GM12878 (cell line): ENCODE data around the gene SNCB.

ENCODE experiments used
- CHD2 ChIP-seq: IDR thresholded peaks from 2 replicates; pipeline ENCODE4 v1.6.1; 2011; ENCODE audit warnings: low read depth, low read length, improper control_type of control experiment, borderline replicate concordance
- ESRRA ChIP-seq: IDR thresholded peaks from 2 replicates; pipeline ENCODE4 v1.6.1; 2012; ENCODE audit warnings: mild to moderate bottlenecking, low read length, improper control_type of control experiment
- MXI1 ChIP-seq: fragments of 150-350 bp; IDR thresholded peaks from 2 replicates; pipeline ENCODE4 v1.6.1; 2011; ENCODE audit warnings: low read depth, mild to moderate bottlenecking, inconsistent platforms, low read length, improper control_type of control experiment
- RAD21 ChIP-seq: IDR thresholded peaks from 2 replicates; pipeline ENCODE4 v1.6.1; 2011; ENCODE audit warnings: mild to moderate bottlenecking, low read depth, low read length, moderate library complexity; ENCODE audit not compliant: insufficient read depth
- SIN3A ChIP-seq: IDR thresholded peaks from 2 replicates; pipeline ENCODE4 v1.6.1; 2012; ENCODE audit warnings: low read depth, low read length, improper control_type of control experiment
- SIX5 ChIP-seq: IDR thresholded peaks from 2 replicates; pipeline ENCODE4 v1.6.1; 2011; ENCODE audit warnings: mild to moderate bottlenecking, low read depth, low read length, moderate library complexity; ENCODE audit not compliant: severe bottlenecking
- TARDBP ChIP-seq: IDR thresholded peaks from 2 replicates; pipeline ENCODE4 v1.6.1; 2016; ENCODE audit warnings: borderline replicate concordance
- TCF12 ChIP-seq: IDR thresholded peaks from 2 replicates; pipeline ENCODE4 v1.6.1; 2011; ENCODE audit warnings: low read depth, mild to moderate bottlenecking, low read length
- ZNF274 ChIP-seq: IDR thresholded peaks from one replicate; pipeline ENCODE4 v1.8.0; 2011; ENCODE audit not compliant: insufficient read length, insufficient read depth
- ZZZ3 ChIP-seq: IDR thresholded peaks from 2 replicates; pipeline ENCODE4 v1.6.1; 2011; ENCODE audit warnings: low read depth; ENCODE audit not compliant: control insufficient read depth, insufficient read length
- TF ChIP-seq, protein P1 (sequence below), 3 experiments: IDR thresholded peaks in 2 of 3; conservative IDR thresholded peaks in 1 of 3; 2 replicates each; pipeline ENCODE4 v1.5.1; 2011; ENCODE audit warnings: low read depth in 3 of 3, low read length in 3 of 3, mild to moderate bottlenecking in 3 of 3, control low read depth in 2 of 3, moderate library complexity in 2 of 3, inconsistent platforms in 1 of 3, mixed read lengths in 1 of 3; ENCODE audit not compliant: control insufficient read depth in 2 of 3, insufficient read depth in 1 of 3; ENCODE audit errors: extremely low read depth in 1 of 3
- TF ChIP-seq, protein P2 (sequence below): IDR thresholded peaks from 2 replicates; pipeline ENCODE4 v1.6.1; 2011; ENCODE audit warnings: low read depth, low read length, improper control_type of control experiment, borderline replicate concordance

DNA sequence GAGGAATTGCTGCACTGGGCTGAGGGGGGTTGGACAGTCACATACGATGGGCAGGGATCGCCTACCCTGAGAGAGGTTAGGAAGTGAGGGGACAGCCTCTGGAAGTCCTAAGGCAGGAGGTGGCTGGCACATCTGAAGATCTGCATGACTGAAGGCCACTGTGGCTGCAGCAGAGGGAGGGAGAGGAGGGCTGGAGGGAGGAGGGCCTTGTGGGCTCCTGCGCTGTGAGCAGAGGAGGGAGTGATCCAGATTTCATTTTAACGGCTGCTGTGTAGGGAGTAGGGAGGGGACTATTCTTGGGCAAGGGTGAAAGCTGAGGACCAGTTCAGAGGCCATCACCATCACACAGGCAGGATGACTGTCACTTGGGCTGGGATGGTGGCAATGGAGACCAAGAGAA, 7.2 kb upstream of the SNCB start:
- TF ChIP-seq RAD21 (no peak), TARDBP (no peak), ZNF274 (no peak), TCF12 (no peak), SIX5 (no peak), CHD2 (no peak), MXI1 (no peak), SIN3A (no peak), ZZZ3 (no peak), ESRRA (no peak)
- TF ChIP-seq, protein P1, sequence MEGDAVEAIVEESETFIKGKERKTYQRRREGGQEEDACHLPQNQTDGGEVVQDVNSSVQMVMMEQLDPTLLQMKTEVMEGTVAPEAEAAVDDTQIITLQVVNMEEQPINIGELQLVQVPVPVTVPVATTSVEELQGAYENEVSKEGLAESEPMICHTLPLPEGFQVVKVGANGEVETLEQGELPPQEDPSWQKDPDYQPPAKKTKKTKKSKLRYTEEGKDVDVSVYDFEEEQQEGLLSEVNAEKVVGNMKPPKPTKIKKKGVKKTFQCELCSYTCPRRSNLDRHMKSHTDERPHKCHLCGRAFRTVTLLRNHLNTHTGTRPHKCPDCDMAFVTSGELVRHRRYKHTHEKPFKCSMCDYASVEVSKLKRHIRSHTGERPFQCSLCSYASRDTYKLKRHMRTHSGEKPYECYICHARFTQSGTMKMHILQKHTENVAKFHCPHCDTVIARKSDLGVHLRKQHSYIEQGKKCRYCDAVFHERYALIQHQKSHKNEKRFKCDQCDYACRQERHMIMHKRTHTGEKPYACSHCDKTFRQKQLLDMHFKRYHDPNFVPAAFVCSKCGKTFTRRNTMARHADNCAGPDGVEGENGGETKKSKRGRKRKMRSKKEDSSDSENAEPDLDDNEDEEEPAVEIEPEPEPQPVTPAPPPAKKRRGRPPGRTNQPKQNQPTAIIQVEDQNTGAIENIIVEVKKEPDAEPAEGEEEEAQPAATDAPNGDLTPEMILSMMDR (IDR thresholded peaks at IDR 0.05 in 2 of 3, conservative IDR thresholded peaks at IDR 0.05 in 1 of 3; ENCODE audit: control insufficient read depth in 2 of 3, extremely low read depth in 1 of 3, insufficient read depth in 1 of 3, low read depth in 3 of 3, low read length in 3 of 3), result no peak
- TF ChIP-seq, protein P2, sequence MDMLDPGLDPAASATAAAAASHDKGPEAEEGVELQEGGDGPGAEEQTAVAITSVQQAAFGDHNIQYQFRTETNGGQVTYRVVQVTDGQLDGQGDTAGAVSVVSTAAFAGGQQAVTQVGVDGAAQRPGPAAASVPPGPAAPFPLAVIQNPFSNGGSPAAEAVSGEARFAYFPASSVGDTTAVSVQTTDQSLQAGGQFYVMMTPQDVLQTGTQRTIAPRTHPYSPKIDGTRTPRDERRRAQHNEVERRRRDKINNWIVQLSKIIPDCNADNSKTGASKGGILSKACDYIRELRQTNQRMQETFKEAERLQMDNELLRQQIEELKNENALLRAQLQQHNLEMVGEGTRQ, result no peak
